HG02588 (cell line): ENCODE data around the gene RTN4R.
"Not testable (repeated sequence)": the region's sequence is repeated elsewhere in the genome, so short reads cannot be mapped to it uniquely, and the experiment has no call there.

Source experiments
- ATAC-seq: cut with Tn5 transposase; IDR thresholded peaks from one replicate; pipeline ENCODE4 v1.9.1; 2021; ENCODE audit warnings: mild to moderate bottlenecking, moderate library complexity; ENCODE audit not compliant: unreplicated experiment

RTN4R gene

DNA sequence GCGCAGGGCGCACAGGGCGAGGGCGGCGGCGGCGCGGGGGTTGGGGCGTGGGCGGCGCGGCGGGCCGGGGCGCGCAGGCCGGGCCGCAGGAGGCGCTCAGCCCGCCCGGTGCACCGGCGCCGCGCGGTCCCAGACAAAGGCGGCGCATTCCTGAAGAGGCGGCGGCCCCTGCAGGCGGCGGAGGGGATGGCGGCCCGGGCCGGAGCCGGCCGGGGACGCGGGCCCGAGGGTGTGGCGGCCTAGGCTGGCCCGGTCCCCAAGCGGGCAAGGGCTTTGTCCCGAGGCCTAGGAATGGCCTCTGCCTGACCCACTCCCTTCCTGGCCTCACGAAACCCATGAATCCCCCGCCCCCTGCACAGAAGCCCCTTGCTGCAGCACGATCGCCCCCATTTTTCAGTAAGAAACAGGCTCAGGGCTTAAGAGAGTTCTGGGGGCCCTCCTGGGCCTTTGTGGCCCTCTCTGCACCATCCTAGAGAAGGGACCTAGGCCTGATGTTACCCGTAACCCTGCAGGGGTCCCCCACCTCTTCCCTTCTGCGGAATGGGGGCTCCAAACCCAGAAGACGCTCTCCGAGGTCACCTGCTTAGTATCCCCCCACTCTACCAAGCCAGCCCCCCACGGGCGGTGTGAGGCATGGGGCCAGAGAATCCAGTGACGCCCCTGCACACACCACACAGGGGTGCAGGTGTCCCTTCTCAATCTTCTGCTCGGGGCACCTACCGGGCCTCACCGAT lies at the start of gene RTN4R:
Gene RTN4R, minus strand, starts transcription at position 40 of the 734 bp plus-strand sequence. CDS start 226 bp downstream, outside the sequence.
- ATAC-seq, result no peak

- not testable (repeated sequence) for ATAC-seq
These were observed 49.4 kb upstream of the RTN4R start for GRCh38 chr22:20317402-20318042.

DNA sequence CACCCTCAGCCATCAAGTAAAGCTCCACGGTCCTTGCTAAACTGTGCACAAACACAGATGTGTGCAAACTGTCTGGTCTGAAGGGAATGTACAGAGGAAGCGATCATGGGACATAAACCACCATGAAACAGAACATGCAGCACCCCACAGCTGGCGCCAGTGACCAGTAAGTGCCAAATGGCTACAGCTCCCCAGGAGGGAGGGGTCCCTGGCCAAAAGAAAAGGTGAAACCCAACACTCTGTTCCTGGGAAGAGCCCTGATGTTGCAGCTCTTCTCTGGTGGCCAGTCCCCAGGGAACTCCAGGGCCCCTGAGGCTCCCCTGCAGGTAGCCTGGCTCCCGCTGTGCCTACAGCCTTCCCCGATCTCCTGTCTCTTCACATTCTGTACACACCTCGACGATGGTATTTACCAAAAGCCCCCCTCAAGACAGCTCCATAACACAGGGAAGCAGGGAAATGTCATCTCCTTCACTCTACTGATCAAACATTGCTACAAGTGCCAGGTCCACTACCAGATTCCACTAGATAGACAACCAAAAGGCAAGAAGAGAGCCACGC lies 48.8 kb upstream of the RTN4R start:
- ATAC-seq, result no peak

GRCh38 chr22:20316217-20316843 lies 48.2 kb upstream of the RTN4R start:
- ATAC-seq, result no peak

- ATAC-seq, result no peak
These were observed 47.5 kb upstream of the RTN4R start for GRCh38 chr22:20315337-20316216.

GRCh38 chr22:20314741-20315336 lies 46.7 kb upstream of the RTN4R start:
- ATAC-seq, result not testable (repeated sequence)

- ATAC-seq, result not testable (repeated sequence)
These were observed 46.1 kb upstream of the RTN4R start for GRCh38 chr22:20314206-20314605.

DNA sequence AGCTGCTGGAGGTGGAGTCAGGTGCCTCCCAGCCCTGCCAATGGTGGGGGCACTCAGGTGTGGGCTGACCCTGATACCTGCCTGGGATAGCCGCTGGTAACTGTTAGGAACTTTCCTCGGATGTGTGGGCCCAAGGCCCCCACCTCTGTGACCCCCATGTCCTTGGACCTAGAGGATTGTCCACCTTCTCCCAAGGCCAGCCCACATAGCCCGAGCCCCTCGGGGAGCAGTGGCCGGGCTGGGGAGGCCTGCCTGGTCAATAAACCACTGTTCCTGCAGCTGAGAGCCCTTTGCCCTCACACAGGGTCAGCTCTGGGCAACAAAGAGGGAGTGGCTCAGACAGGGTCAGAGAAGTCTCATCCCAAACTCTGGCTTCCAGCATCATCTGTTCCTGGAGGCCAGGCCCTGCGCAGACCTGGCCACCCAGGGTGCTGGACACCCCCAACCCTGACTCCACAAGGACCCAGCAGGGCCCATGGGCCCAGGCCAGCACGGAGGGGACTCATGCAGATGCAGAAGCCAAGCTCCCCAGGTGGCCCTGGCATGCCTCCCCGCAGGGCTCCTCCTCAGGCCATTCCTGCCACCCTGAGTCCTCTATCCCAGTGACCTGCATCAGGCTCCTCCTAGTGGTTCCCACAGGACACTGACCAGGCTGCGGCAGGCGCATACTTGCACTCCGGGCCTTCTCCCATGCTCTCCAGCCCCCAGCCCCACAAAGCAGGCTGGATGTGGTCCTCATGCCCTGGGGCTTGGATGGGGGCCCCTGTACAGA lies 45.4 kb upstream of the RTN4R start:
- not testable (repeated sequence) for ATAC-seq

GRCh38 chr22:20312396-20313191 lies 44.5 kb upstream of the RTN4R start:
- ATAC-seq, result no peak

DNA sequence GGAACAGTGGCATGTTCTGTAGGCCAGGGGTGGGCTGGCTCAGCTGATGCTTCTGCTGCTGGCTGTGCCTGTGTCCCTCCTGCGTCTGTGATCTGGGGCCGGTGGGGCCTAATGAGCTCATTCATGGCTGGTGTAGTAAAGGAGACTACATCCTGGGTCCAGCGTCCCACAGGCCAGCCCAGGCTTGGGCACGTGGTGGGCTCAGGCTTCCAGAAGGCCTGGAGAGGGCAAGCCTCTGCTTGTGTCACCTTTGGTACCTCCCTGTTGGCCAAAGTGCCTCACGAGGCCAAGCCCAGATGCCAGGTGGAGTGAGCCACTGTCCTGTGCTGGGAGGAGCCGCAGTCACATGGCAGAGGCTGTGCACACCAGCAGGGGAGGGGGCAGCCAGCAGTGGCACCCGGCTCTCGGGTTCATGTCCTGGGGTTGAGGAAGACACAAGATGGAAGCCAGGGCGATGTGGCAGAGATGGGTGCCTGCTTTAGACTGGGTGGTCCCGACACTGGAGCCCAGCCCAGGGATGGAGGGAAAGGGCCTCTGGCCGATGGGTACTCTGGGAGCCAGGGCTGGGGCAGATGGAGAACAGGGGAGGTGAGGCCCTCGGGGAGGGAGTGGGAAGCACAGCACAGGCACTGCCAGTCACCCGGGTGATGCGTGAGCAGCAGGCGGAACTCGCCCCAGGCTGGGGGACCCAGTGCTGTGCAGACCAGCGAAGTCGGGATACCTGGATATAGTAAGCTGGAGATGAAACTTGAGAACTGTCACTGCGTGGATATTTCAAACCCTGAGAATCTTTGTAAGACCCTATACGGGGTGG lies 43.3 kb upstream of the RTN4R start:
- ATAC-seq, result not testable (repeated sequence)

DNA sequence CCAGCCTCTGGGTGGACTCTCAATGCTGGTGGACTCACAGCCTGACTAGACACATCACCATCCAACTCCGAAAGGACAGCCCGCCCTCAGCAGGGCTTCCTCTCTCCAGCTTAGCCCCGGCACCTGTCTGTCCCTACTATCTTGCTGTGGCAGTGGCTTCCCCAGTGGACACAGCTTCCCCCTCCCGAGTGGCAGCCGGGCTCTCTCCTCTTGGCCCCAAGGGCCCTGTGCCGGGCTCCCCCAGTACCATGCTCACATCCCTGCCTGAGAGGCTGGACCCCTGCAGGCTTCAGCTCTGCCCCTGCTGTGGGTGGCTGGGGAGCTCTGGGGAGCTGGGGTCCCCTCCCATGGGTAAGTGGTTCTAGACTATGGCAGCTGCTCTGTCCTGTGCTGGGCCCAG lies 42.7 kb upstream of the RTN4R start:
- not testable (repeated sequence) for ATAC-seq

GRCh38 chr22:20310180-20310579 lies 42.1 kb upstream of the RTN4R start:
- ATAC-seq, result not testable (repeated sequence)

- not testable (repeated sequence) for ATAC-seq
These were observed 40.9 kb upstream of the RTN4R start for GRCh38 chr22:20308806-20309650.

- ATAC-seq, result not testable (repeated sequence)
These were observed 39.6 kb upstream of the RTN4R start for GRCh38 chr22:20307448-20308447.

GRCh38 chr22:20306646-20307447 lies 38.7 kb upstream of the RTN4R start:
- ATAC-seq, result not testable (repeated sequence)
